Measurements from ENCODE around the gene CFAP97.

GRCh38 chr4:185202984-185203485, 765 bp downstream of the CFAP97 start:
- TF ChIP-seq USF2 (CRISPR knock-in tag; IDR thresholded peaks at IDR 0.05), result no peak
- no peak for TF ChIP-seq CBX3 (IDR thresholded peaks at IDR 0.05; ENCODE audit: borderline replicate concordance in 1 of 2, low read length in 2 of 2)
- TF ChIP-seq HCFC1 (IDR thresholded peaks at IDR 0.05; ENCODE audit: low read depth, low read length), result no peak
- TF ChIP-seq, protein P1, sequence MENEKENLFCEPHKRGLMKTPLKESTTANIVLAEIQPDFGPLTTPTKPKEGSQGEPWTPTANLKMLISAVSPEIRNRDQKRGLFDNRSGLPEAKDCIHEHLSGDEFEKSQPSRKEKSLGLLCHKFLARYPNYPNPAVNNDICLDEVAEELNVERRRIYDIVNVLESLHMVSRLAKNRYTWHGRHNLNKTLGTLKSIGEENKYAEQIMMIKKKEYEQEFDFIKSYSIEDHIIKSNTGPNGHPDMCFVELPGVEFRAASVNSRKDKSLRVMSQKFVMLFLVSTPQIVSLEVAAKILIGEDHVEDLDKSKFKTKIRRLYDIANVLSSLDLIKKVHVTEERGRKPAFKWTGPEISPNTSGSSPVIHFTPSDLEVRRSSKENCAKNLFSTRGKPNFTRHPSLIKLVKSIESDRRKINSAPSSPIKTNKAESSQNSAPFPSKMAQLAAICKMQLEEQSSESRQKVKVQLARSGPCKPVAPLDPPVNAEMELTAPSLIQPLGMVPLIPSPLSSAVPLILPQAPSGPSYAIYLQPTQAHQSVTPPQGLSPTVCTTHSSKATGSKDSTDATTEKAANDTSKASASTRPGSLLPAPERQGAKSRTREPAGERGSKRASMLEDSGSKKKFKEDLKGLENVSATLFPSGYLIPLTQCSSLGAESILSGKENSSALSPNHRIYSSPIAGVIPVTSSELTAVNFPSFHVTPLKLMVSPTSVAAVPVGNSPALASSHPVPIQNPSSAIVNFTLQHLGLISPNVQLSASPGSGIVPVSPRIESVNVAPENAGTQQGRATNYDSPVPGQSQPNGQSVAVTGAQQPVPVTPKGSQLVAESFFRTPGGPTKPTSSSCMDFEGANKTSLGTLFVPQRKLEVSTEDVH (IDR thresholded peaks at IDR 0.05; ENCODE audit: low read depth, partially characterized antibody), result no peak
- TF ChIP-seq LCOR (CRISPR knock-in tag; IDR thresholded peaks at IDR 0.05), result no peak
- TF ChIP-seq MCM7 (IDR thresholded peaks at IDR 0.05), result no peak
